Esophagus squamous epithelium (tissue), 5 donors: Measurements from ENCODE around the gene EID3. TPM values are rescaled to one million over a fixed set of nuclear protein-coding genes. Genes with fewer than 3 reads are reported as not detected.
"Not testable (repeated sequence)": the region's sequence is repeated elsewhere in the genome, so short reads cannot be mapped to it uniquely, and the experiment has no call there.

Experiments
- DNase-seq: peaks from one replicate; lab custom pipeline; 2025; lab: John Stamatoyannopoulos, UW
- H3K27ac ChIP-seq, 4 donors: fragments of 200-600 bp; sonication (generic); one replicate each; pipeline ENCODE4 v1.5.1; 2016 to 2019; ENCODE audit warnings: mild to moderate bottlenecking in 1 of 4
- H3K27me3 ChIP-seq, 4 donors: fragments of 200-600 bp; sonication (generic); 1 replicate in 3 of 4; 2 replicates in 1 of 4; pipeline versions ENCODE4 v1.5.1 to v1.6.0; 2017 to 2021; ENCODE audit warnings: antibody characterized with exemption in 1 of 4
- H3K36me3 ChIP-seq, 3 donors: fragments of 200-600 bp; sonication (generic); one replicate each; pipeline ENCODE4 v1.5.1; 2016 to 2019
- H3K4me1 ChIP-seq, 3 donors: fragments of 200-600 bp; sonication (generic); one replicate each; pipeline ENCODE4 v1.5.1; 2017 to 2019
- H3K4me3 ChIP-seq, 4 donors: fragments of 200-600 bp; sonication (generic); 1 replicate in 3 of 4; 2 replicates in 1 of 4; pipeline ENCODE4 v1.5.1; 2016 to 2019; ENCODE audit warnings: mild to moderate bottlenecking in 2 of 4, moderate library complexity in 1 of 4
- H3K9me3 ChIP-seq, 3 donors: fragments of 200-600 bp; sonication (generic); one replicate each; pipeline ENCODE4 v1.5.1; 2016 to 2019
- POLR2A ChIP-seq, 4 donors: fragments of 450-650 bp; IDR thresholded peaks; one replicate each; pipeline ENCODE4 v1.6.1; 2017; ENCODE audit warnings: antibody characterized with exemption in 4 of 4, mild to moderate bottlenecking in 4 of 4, moderate library complexity in 3 of 4
- WGBS, 2 donors: methylation state at CpG; one replicate each; pipeline ENCODE4 v1.1.5; 2018; 5-methylcytosine and 5-hydroxymethylcytosine counted together
- intact Hi-C: fragments of 100-400 bp; cut with DNase I; formaldehyde crosslinking; loops from one replicate; pipeline ENCODE4 v1.15.0; 2022
- total RNA-seq, 4 donors: library from RNA; depleted of rRNA; stranded (reverse); fragments of >200 nt; gene quantifications; one replicate each; pipeline ENCODE4 v1.1.0, GENCODE V29; 2016
- TF ChIP-seq, protein P1 (sequence below), 6 experiments: fragments of 450-650 bp in 4 of 6; fragments of 200-600 bp in 2 of 6; sonication (generic) in 2 of 6; IDR thresholded peaks; one replicate each; pipeline ENCODE4 v1.5.1; 2016 to 2019; ENCODE audit warnings: antibody characterized with exemption in 6 of 6, mild to moderate bottlenecking in 4 of 6, moderate library complexity in 4 of 6
- donor health status: DM: yes; HTN: yes; CAD: no.

EID3 gene
- total RNA-seq, 4 donors from 2014 or later, result 1.8 to 17.1 (median 7.0) TPM

DNA sequence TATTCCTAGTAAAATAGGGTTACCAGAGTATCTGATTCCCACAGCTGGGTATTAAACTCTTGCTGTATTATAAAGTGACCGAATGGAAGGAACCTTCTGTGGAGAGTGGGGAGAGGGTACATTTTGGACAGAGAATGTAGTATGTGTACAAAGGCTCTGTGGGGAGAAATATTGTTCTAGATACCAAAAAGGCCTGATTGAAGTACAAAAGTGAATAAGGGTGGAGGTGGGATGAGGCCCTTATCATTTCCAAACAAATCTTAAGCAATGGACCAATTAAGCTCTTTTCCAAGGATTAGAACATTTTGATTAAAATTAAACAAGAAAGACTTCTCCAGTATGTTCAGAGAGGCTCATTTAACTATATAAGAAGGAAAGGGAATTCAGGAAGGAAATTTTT is 20.4 kb downstream of the EID3 start:
- H3K27me3 ChIP-seq, result no peaks in the 10 kb centered on the region
- H3K9me3 ChIP-seq, result no peaks in the 10 kb centered on the region
- H3K4me1 ChIP-seq, result no peaks in the 10 kb centered on the region
- 85 to 100% methylated on average over 1 of the region's 1 CpG for WGBS, 2 donors
- no peak overlapping the region for H3K27ac ChIP-seq
- DNase-seq, result no peak
- no peak overlapping the region for H3K4me3 ChIP-seq
- peaks cover 10 to 91% (median 54%) of the 10 kb centered on the region in 3 donors for H3K36me3 ChIP-seq
- TF ChIP-seq POLR2A (IDR thresholded peaks at IDR 0.05), result no peak
- intact Hi-C loops, result no loop called here

- intact Hi-C loops, H3K9me3 ChIP-seq, H3K4me3 ChIP-seq, H3K27me3 ChIP-seq, H3K4me1 ChIP-seq, H3K27ac ChIP-seq, DNase-seq: not testable (repeated sequence)
- 92 to 96% methylated on average over 6 of the region's 6 CpGs for WGBS, 2 donors
- H3K36me3 ChIP-seq, result peaks cover 0 to 92% (median 30%) of the 10 kb centered on the region in 3 donors
Measured at GRCh38 chr12:104328278-104328677, 24.7 kb downstream of the EID3 start.

- H3K4me1 ChIP-seq, result no peaks in the 10 kb centered on the region
- DNase-seq, result no peak
- peaks cover 0 to 96% (median 32%) of the 10 kb centered on the region in 3 donors for H3K36me3 ChIP-seq
- H3K4me3 ChIP-seq, result no peak overlapping the region
- H3K9me3 ChIP-seq, result no peaks in the 10 kb centered on the region
- H3K27me3 ChIP-seq, result no peaks in the 10 kb centered on the region
- no peak overlapping the region for H3K27ac ChIP-seq
- intact Hi-C loops, result no loop called here
- 88 to 93% methylated on average over 1 of the region's 1 CpG for WGBS, 2 donors
- no peak for TF ChIP-seq POLR2A (IDR thresholded peaks at IDR 0.05)
- TF ChIP-seq, protein P1, sequence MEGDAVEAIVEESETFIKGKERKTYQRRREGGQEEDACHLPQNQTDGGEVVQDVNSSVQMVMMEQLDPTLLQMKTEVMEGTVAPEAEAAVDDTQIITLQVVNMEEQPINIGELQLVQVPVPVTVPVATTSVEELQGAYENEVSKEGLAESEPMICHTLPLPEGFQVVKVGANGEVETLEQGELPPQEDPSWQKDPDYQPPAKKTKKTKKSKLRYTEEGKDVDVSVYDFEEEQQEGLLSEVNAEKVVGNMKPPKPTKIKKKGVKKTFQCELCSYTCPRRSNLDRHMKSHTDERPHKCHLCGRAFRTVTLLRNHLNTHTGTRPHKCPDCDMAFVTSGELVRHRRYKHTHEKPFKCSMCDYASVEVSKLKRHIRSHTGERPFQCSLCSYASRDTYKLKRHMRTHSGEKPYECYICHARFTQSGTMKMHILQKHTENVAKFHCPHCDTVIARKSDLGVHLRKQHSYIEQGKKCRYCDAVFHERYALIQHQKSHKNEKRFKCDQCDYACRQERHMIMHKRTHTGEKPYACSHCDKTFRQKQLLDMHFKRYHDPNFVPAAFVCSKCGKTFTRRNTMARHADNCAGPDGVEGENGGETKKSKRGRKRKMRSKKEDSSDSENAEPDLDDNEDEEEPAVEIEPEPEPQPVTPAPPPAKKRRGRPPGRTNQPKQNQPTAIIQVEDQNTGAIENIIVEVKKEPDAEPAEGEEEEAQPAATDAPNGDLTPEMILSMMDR (IDR thresholded peaks at IDR 0.05), result no peak
Measured at GRCh38 chr12:104328790-104329189, 25.3 kb downstream of the EID3 start.

DNA sequence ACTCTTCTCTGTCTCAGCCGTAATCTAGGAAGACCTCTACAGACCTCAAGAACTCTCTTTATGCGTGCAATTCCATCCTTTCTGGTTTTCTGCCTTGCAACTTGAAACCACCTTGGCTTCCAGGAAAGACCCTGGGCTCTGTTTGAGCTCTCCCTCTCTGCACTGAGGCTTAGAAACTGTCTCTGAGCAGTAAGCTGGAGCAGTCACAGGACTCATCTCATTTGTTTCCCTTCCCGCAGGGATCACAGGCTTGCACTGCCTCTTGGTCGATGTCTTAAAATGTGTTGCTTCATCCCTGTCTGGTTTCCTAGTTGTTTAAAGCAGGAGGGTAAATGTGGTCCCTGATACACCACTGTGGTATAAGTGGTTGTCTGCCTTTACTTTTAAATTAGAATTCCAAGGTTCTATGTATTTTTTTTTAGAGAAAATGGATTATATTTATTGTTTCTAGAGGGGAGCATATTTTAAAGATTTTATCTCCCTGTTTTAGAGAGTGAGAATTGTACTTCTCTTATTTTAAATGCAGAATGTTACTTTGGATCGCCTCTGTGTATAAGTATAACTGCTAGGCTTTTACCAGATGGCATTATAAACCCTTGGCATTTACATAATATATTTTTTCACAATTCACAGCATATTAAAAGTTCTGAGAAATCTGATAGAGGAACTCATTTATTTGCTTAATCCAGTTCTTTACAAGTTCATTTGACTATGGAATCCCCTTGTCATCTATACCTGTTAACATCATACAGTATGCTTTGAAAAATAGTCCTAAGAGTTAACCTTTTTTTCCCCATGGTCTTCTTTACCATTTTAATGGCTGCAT is 26.4 kb downstream of the EID3 start:
- peaks cover 0 to 96% (median 42%) of the 10 kb centered on the region in 3 donors for H3K36me3 ChIP-seq
- 79 to 92% methylated on average over 5 of the region's 5 CpGs for WGBS, 2 donors

GRCh38 chr12:104331376-104331775 is 27.8 kb downstream of the EID3 start:
- H3K27ac ChIP-seq, result no peak overlapping the region
- H3K36me3 ChIP-seq, result peaks cover 0 to 96% (median 39%) of the 10 kb centered on the region in 3 donors
- H3K4me1 ChIP-seq, result no peaks in the 10 kb centered on the region
- WGBS, 2 donors, result 95 to 96% methylated on average over 2 of the region's 2 CpGs
- H3K4me3 ChIP-seq, result no peak overlapping the region
- intact Hi-C loops, result no loop called here
- no peaks in the 10 kb centered on the region for H3K9me3 ChIP-seq
- H3K27me3 ChIP-seq, result no peaks in the 10 kb centered on the region
- no peak for DNase-seq
- TF ChIP-seq, protein P1 (IDR thresholded peaks at IDR 0.05), result no peak
- TF ChIP-seq POLR2A (IDR thresholded peaks at IDR 0.05), result no peak

More for the DNA sequence above, 26.4 kb downstream of the EID3 start:
- intact Hi-C loops, result no loop called here
- TF ChIP-seq POLR2A (IDR thresholded peaks at IDR 0.05), result no peak
- TF ChIP-seq, protein P1 (IDR thresholded peaks at IDR 0.05), result no peak
- Histone ChIP-seq H3K4me1 (no peaks in the 10 kb centered on the region), H3K27ac (no peak overlapping the region), H3K4me3 (no peak overlapping the region), H3K27me3 (no peaks in the 10 kb centered on the region), H3K9me3 (no peaks in the 10 kb centered on the region)
- no peak for DNase-seq

GRCh38 chr12:104332273-104332672 is 28.7 kb downstream of the EID3 start:
- H3K27me3 ChIP-seq, H3K27ac ChIP-seq, H3K4me3 ChIP-seq, intact Hi-C loops, H3K9me3 ChIP-seq, DNase-seq, H3K4me1 ChIP-seq: not testable (repeated sequence)
- peaks cover 0 to 96% (median 35%) of the 10 kb centered on the region in 3 donors for H3K36me3 ChIP-seq
- 84 to 89% methylated on average over 3 of the region's 3 CpGs for WGBS, 2 donors
